Bronchial smooth muscle cell (primary cell): ENCODE results near the gene FAM228A. TPM values are rescaled to one million over a fixed set of nuclear protein-coding genes. Genes with fewer than 3 reads are reported as not detected.

Experiments used
- total RNA-seq: library from RNA; depleted of rRNA; stranded (reverse); fragments of >200 nt; gene quantifications from 2 replicates; pipeline ENCODE4 v1.2.1, GENCODE V29; 2014

FAM228A gene
- 0.09 and 0.47 TPM in 2 replicates for total RNA-seq

DNA sequence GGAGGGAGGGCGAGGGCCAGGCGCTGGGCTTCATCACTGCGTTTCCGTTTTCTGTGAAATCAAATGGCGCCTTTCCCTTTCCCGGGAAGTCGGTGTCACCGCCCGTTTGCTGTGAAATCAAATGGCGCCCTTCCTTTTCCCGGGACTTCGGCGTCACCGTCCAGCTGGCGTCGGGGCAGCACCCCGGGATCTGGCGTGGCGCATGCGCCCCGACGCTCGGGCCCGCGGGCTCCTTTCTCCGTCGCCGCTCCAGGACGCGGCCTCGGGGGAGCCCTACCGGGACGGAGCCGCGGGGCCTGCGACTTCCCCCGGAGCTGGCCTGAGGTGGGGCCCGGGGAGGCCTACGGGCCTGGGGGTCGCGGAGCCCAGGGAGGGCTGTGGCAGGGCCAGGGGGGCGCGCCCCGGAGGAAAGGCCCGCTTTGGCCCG lies at the start of gene FAM228A:
FAM228A (plus strand) TSS at position 203 of the 427 bp plus-strand sequence. CDS start 428 bp downstream, outside the sequence.

Other genes with a start within 250 kb of the FAM228A start
- gene ATAD2B, start 247.9 kb upstream of the FAM228A start, total RNA-seq: 7.1 and 9.1 TPM in 2 replicates
- 8.8 and 9.3 TPM in 2 replicates for gene UBXN2A, start 234.6 kb upstream of the FAM228A start, total RNA-seq
- under 0.01 and 0.17 TPM in 2 replicates for gene MFSD2B, start 165.0 kb upstream of the FAM228A start, total RNA-seq
- 6.9 and 7.3 TPM in 2 replicates for gene WDCP, start 127.7 kb upstream of the FAM228A start, total RNA-seq
- gene FKBP1B, start 125.3 kb upstream of the FAM228A start, total RNA-seq: 10.3 and 16.1 TPM in 2 replicates
- 129 and 151 TPM in 2 replicates for gene SF3B6, start 98.7 kb upstream of the FAM228A start, total RNA-seq
- 55.4 and 99.1 TPM in 2 replicates for gene TP53I3, start 90.2 kb upstream of the FAM228A start, total RNA-seq
- gene PFN4, start 51.7 kb upstream of the FAM228A start, total RNA-seq: 0.43 and 0.63 TPM in 2 replicates
- gene FAM228B, start 51.6 kb upstream of the FAM228A start, total RNA-seq: 6.1 and 10.6 TPM in 2 replicates
- 27.2 and 28.7 TPM in 2 replicates for gene ITSN2, start 185.5 kb downstream of the FAM228A start, total RNA-seq